C4-2B (cell line): Measurements from ENCODE around the gene CD86.

Source experiments
- H3K27ac ChIP-seq: fragments of 450-650 bp; 2 replicates; pipeline ENCODE4 v1.5.1; 2017
- ZFX ChIP-seq: fragments of 450-650 bp; IDR thresholded peaks from 2 replicates; pipeline ENCODE4 v1.6.1; 2017
- TF ChIP-seq, protein P1 (sequence below): fragments of 450-650 bp; conservative IDR thresholded peaks from 2 replicates; pipeline ENCODE4 v1.5.1; 2017; ENCODE audit warnings: mild to moderate bottlenecking

CD86 gene

DNA sequence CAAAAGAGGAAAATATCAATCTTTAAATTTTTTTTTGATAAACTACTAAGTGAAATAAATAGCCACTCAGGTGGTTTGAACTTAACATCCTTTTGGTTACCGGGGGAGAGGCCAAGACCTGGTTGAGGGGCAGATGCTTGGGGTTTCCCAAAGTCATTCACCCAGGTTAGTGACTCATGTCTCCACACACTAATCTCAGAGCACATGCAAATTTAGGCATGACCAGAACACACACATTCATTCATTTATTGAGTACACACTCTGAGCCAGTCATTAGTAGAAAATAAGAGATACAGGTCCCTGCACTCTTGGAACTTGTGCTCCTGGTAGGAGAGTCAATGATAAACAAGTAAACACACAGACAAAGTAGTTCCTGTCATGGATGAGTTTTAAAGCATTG, 40.4 kb upstream of the CD86 start:
- no peak overlapping the region for H3K27ac ChIP-seq
- TF ChIP-seq, protein P1, sequence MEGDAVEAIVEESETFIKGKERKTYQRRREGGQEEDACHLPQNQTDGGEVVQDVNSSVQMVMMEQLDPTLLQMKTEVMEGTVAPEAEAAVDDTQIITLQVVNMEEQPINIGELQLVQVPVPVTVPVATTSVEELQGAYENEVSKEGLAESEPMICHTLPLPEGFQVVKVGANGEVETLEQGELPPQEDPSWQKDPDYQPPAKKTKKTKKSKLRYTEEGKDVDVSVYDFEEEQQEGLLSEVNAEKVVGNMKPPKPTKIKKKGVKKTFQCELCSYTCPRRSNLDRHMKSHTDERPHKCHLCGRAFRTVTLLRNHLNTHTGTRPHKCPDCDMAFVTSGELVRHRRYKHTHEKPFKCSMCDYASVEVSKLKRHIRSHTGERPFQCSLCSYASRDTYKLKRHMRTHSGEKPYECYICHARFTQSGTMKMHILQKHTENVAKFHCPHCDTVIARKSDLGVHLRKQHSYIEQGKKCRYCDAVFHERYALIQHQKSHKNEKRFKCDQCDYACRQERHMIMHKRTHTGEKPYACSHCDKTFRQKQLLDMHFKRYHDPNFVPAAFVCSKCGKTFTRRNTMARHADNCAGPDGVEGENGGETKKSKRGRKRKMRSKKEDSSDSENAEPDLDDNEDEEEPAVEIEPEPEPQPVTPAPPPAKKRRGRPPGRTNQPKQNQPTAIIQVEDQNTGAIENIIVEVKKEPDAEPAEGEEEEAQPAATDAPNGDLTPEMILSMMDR, result no peak
- no peak for TF ChIP-seq ZFX

DNA sequence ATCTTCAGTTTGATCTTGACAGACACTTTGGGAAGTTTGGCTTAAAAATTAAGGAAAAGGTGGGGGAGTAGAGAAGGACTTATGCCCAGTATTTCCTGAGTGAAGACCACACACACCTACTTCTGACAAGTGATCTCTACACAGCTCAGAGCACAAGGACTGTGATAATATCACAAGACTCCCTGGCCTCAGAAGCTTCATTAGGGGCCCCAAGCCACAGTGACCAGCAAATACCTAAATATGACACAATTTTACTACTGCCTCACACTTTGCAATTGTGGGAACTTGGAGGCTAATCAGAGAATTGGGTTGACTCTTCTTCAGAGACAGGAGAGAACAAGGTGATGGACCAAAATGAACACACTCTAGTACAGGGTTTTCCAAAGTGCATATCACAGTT, 35.7 kb upstream of the CD86 start:
- TF ChIP-seq, protein P1, result no peak
- no peak for TF ChIP-seq ZFX
- H3K27ac ChIP-seq, result no peak overlapping the region

DNA sequence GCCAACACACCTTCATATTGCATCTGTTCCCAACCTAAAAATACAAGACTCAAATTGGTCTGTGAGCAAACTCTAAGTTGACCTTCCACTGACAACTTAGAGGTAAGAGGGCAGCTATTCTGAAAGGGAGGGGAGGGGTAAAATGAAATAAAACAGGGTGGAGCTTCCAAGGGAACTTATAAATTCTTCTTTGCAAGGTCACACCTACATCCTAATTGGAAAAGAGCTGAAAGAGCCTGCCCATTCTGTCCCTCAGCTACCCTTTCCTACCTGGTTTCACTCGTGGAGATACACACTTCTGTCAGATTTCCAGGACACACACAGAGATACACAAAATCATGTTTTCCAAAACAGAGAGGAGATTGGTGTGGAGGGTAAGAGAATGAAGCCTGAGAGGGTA, 34.1 kb upstream of the CD86 start:
- TF ChIP-seq ZFX, result no peak
- TF ChIP-seq, protein P1, result no peak
- no peak overlapping the region for H3K27ac ChIP-seq

DNA sequence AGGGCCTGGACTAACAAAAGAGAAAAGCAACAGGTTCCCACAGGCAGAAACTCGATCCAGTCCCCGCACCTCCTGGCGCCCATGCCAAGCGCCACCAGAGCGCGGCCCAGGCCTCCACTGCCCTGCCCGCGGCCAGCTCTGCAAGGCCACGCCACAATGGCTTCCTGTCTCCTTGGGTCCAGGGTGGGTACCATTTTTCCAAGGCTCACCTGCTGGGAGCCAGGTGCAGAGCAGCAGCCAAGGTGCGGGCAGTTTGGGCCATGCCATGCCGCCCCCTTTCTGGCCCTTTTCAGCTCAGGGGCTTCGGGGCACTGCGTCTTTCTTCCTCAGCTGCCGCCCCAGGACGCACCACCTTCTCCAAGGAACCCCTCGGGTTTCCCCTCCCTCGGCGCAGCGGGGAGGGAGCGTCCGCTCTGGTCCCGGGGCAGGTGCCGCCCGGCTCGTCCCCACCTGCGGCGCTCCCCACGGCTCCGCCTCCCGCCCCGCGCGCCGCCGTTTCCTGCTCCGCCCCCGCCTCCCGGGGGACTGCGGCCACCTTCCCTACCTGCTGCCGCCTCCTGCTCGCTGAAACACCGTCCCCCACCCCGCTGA, 33.3 kb upstream of the CD86 start, which contains the start of gene ILDR1:
Gene ILDR1 (minus strand): TSS at position 437 of the 591 bp plus-strand sequence. CDS start 170 bp downstream, at position 267.
- H3K27ac ChIP-seq, result peak within 1 kb of the TSS; percentile 49
- TF ChIP-seq ZFX, result no peak
- TF ChIP-seq, protein P1, result no peak

DNA sequence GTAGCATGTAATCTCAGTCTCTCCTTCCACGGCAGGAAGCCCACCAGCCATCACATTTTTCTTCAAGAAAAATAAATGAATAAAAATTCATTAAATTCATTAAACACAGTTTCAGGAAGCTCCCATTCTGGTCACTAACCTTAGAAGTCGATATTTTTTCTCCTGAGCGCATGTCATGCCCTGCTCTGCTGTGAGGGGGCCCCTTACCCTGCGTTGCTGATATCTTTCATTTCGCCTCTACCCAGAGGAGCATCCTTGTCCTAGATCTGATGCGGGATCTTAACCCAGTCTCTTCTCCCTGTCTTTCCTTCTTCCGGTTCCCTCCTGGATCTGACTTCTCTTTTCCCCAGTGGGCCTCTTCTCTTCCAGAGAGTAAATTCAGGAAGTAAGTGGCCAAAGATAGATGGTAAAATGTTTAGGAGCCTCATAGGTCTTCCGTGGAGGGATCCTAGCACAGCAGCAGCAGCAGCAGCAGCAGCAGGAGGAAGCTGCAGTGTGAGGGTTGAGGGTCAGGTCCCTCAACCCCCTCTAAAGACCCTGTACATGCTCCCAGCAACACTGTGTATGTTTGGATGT, 31.7 kb upstream of the CD86 start:
- no peak for TF ChIP-seq ZFX
- TF ChIP-seq, protein P1, result no peak
- H3K27ac ChIP-seq, result no peak overlapping the region

DNA sequence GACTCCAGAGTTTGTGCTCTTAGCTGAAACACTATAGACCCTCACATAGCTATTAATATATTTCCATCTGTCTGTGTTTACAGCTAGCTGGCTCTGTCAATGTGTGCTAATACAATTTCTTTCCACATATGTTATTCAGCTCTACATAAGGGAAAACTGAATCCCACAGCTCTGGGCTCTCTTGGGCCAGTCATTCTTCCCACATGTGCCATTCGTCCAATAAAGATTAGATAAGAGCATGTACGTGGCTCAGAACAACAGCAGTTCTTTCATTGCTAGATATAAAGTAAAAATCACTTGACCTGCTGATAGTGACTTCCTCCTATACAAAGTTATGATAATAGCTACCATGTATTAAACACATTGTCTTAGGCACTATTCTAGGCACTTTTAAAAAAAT, 30.4 kb upstream of the CD86 start:
- H3K27ac ChIP-seq, result no peak overlapping the region
- no peak for TF ChIP-seq ZFX
- TF ChIP-seq, protein P1, result no peak

DNA sequence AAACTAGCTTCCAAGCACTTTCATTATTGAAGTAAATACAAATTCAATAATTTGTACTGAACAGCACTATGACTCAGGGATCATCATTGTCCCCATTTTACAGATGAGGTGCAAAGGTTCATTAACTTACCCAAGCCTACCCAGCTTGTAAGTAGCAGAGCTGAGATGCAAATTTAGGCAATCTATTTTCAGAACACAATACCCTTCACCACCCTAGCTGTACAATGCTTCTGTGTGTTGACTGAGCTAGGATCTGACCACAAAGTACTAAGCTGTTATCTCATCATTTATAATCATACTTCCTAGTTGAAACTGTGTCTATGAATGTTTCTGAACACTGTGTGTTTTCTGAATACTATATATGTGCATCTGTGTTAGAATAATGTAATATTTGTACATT, 29.9 kb upstream of the CD86 start:
- no peak for TF ChIP-seq ZFX
- TF ChIP-seq, protein P1, result no peak
- no peak overlapping the region for H3K27ac ChIP-seq
